HL-60 (cell line): ENCODE measurements around the gene PPAN.

Source experiments
- CTCF ChIP-seq: IDR thresholded peaks from one replicate; pipeline ENCODE4 v1.5.1; 2011; ENCODE audit warnings: low read length, control low read depth, inconsistent platforms; ENCODE audit not compliant: insufficient read depth
- POLR2AphosphoS5 ChIP-seq: IDR thresholded peaks from 2 replicates; pipeline ENCODE4 v1.6.1; 2012; ENCODE audit warnings: low read depth

DNA sequence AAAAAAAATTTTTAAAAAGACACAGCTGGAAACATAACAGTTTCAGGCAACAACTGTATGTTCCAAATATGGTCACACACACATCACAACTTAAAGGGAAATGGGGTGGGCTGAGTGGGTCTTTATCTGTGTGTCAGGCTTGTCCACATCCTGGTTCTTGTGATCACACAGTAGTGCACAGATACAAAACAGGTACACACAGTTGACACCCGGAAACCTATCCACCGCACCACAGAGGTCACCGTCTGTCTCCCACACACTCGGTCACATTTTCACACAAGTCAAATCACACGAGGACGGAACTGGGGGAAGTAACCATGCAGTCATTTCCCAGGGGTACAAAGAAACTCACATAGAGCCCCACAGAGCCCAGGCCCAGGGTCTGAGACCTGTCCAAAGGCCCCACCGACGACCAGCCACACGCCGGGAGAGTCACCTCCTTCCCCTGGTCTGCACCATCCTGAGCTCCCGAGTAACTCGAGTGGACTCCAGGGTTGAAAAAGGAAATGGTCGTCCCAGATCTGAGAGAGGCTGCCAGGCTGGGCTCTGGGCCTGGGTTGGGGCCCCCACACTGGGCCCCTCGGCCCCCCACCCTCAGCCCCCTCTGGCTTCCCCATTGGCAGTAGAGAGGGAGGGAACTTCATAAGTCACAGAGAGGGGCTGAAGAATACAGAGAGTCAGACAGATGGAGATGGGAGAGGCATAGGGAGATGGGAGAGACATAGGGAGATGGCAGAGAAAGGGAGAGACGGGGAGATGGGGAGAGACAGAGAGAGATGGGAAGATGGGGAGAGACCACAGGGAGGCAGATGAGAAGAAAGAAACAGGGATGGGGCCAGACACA, 1.3 kb upstream of the PPAN start:
- TF ChIP-seq CTCF (no peak), POLR2AphosphoS5 (peak; percentile 57; the same call in 1 of the 2 replicates)
